A549 (cell line): ENCODE measurements around the gene TRMT1L. TPM values are rescaled to one million over a fixed set of nuclear protein-coding genes. Genes with fewer than 3 reads are reported as not detected.

Source experiments
- ATAC-seq, 2 experiments: fragments of 200-7000 bp in 1 of 2; fragments of >200 bp in 1 of 2; cut with Nextera tagmentation in 1 of 2; cut with Tn5 transposase in 1 of 2; 3 replicates each; pipeline versions ENCODE4 v1.8.0 to v1.9.1; 2018 to 2020; ENCODE audit warnings: mild to moderate bottlenecking in 1 of 2, moderate library complexity in 1 of 2
- CTCF ChIA-PET: fragments of 300-600 bp; sonication (Branson Sonifier 250); formaldehyde crosslinking; extraction: SDS; loops from one replicate; lab custom pipeline; 2021; ENCODE audit warnings: antibody characterized with exemption, inconsistent platforms; lab: Yijun Ruan, JAX
- POLR2A ChIA-PET: fragments of 350-600 bp; formaldehyde crosslinking; extraction: SDS; loops from one replicate; lab custom pipeline; 2021; ENCODE audit warnings: antibody characterized with exemption, inconsistent platforms; lab: Yijun Ruan, JAX
- DNase-seq, 2 experiments: peaks; one replicate each; pipeline versions ENCODE4 v3.0.0 to v3.0.0-alpha.2; 2011 to 2016; ENCODE audit warnings: low read depth in 1 of 2, low spot score in 1 of 2
- FAIRE-seq: peaks from 2 replicates; lab custom pipeline; 2011; peaks lifted over from hg19 to GRCh38; lab: Jason Lieb, UNC
- H3K27ac ChIP-seq, 2 experiments: fragments of >200 bp; sonication (Bioruptor Twin); formaldehyde crosslinking; 3 replicates each; pipeline ENCODE4 v1.5.1; 2016 to 2017
- H3K4me1 ChIP-seq: fragments of >200 bp; sonication (Bioruptor Twin); formaldehyde crosslinking; 3 replicates; pipeline ENCODE4 v1.6.1; 2016
- H3K4me2 ChIP-seq: fragments of >200 bp; sonication (Bioruptor Twin); formaldehyde crosslinking; 3 replicates; pipeline ENCODE4 v1.6.1; 2016
- H3K4me3 ChIP-seq: fragments of >200 bp; sonication (Bioruptor Twin); formaldehyde crosslinking; 3 replicates; pipeline ENCODE4 v1.5.1; 2016
- H3K9me3 ChIP-seq: fragments of >200 bp; sonication (Bioruptor Twin); formaldehyde crosslinking; 3 replicates; pipeline ENCODE4 v1.6.1; 2016
- BCL3 ChIP-seq: fragments of >200 bp; sonication (Bioruptor Twin); formaldehyde crosslinking; IDR thresholded peaks from 3 replicates; pipeline ENCODE4 v1.6.1; 2016
- BHLHE40 ChIP-seq: IDR thresholded peaks from 2 replicates; pipeline ENCODE4 v1.6.1; 2012; ENCODE audit warnings: low read depth, low read length, inconsistent platforms
- CBX2 ChIP-seq: fragments of 200-600 bp; sonication (generic); IDR thresholded peaks from 2 replicates; pipeline ENCODE4 v1.6.1; 2016; ENCODE audit warnings: low read depth, mild to moderate bottlenecking, borderline replicate concordance
- CHD4 ChIP-seq: fragments of 200-600 bp; sonication (generic); IDR thresholded peaks from 2 replicates; pipeline ENCODE4 v1.6.1; 2016; ENCODE audit warnings: antibody characterized with exemption, mild to moderate bottlenecking, borderline replicate concordance
- EHF ChIP-seq: fragments of 250-450 bp; sonication (Bioruptor Pico); IDR thresholded peaks from 2 replicates; pipeline ENCODE4 v1.5.0; 2020; ENCODE audit warnings: mild to moderate bottlenecking
- ESRRA ChIP-seq: fragments of 150-350 bp; IDR thresholded peaks from 2 replicates; pipeline ENCODE4 v1.6.1; 2014; ENCODE audit warnings: mild to moderate bottlenecking, low read length, borderline replicate concordance
- FOSB ChIP-seq: fragments of 250-450 bp; sonication (Bioruptor Pico); IDR thresholded peaks from 2 replicates; pipeline ENCODE4 v1.5.0; 2020; ENCODE audit warnings: mild to moderate bottlenecking, moderate library complexity
- FOSL2 ChIP-seq, 2 experiments: fragments of 450-650 bp in 1 of 2; fragments of >200 bp in 1 of 2; sonication (Bioruptor Twin) in 1 of 2; formaldehyde crosslinking; IDR thresholded peaks; 2 replicates each; pipeline versions ENCODE4 v1.5.0 to v1.6.1; 2016 to 2020; ENCODE audit warnings: mild to moderate bottlenecking in 1 of 2, moderate library complexity in 1 of 2
- FOXS1 ChIP-seq: fragments of 250-450 bp; sonication (Bioruptor Pico); IDR thresholded peaks from 2 replicates; pipeline ENCODE4 v1.5.0; 2020; ENCODE audit warnings: mild to moderate bottlenecking, moderate library complexity
- GATA3 ChIP-seq: IDR thresholded peaks from 2 replicates; pipeline ENCODE4 v1.6.1; 2012; ENCODE audit warnings: borderline replicate concordance
- HDAC2 ChIP-seq: fragments of 200-600 bp; sonication (generic); IDR thresholded peaks from 2 replicates; pipeline ENCODE4 v1.6.1; 2016
- HOXA7 ChIP-seq: fragments of 250-450 bp; sonication (Bioruptor Pico); IDR thresholded peaks from 2 replicates; pipeline ENCODE4 v1.5.0; 2020; ENCODE audit warnings: mild to moderate bottlenecking, moderate library complexity
- KDM1A ChIP-seq: fragments of 200-600 bp; sonication (generic); IDR thresholded peaks from 2 replicates; pipeline ENCODE4 v1.6.1; 2016; ENCODE audit warnings: low read depth, mild to moderate bottlenecking
- KDM5A ChIP-seq: fragments of 200-600 bp; sonication (generic); IDR thresholded peaks from 2 replicates; pipeline ENCODE4 v1.6.1; 2016; ENCODE audit warnings: antibody characterized with exemption, mild to moderate bottlenecking
- MAFK ChIP-seq: fragments of 450-650 bp; IDR thresholded peaks from 2 replicates; pipeline ENCODE4 v1.6.1; 2014; ENCODE audit not compliant: partially characterized antibody
- MAZ ChIP-seq: fragments of 150-350 bp; IDR thresholded peaks from 2 replicates; pipeline ENCODE4 v1.6.1; 2014; ENCODE audit warnings: antibody characterized with exemption, low read depth, low read length, borderline replicate concordance
- MYC ChIP-seq: IDR thresholded peaks from 2 replicates; pipeline ENCODE4 v1.6.1; 2012; ENCODE audit warnings: mild to moderate bottlenecking, inconsistent platforms, low read length, improper control_type of control experiment, borderline replicate concordance
- NFE2L2 ChIP-seq: fragments of 150-350 bp; conservative IDR thresholded peaks from 2 replicates; pipeline ENCODE4 v1.6.1; 2014; ENCODE audit warnings: low read length
- POLR2A ChIP-seq: IDR thresholded peaks from 2 replicates; pipeline ENCODE4 v1.6.1; 2012; ENCODE audit warnings: mild to moderate bottlenecking, low read length
- POLR2AphosphoS2 ChIP-seq: conservative IDR thresholded peaks from 2 replicates; pipeline ENCODE4 v1.6.1; 2012; ENCODE audit warnings: low read length, improper control_type of control experiment, inconsistent platforms
- RAD21 ChIP-seq, 2 experiments: fragments of >200 bp in 1 of 2; sonication (Bioruptor Twin) in 1 of 2; formaldehyde crosslinking in 1 of 2; IDR thresholded peaks in 1 of 2; conservative IDR thresholded peaks in 1 of 2; 2 replicates in 1 of 2; 3 replicates in 1 of 2; pipeline ENCODE4 v1.6.1; 2012 to 2018; ENCODE audit warnings: inconsistent platforms in 1 of 2
- RCOR1 ChIP-seq: fragments of 150-350 bp; IDR thresholded peaks from 2 replicates; pipeline ENCODE4 v1.6.1; 2014; ENCODE audit warnings: antibody characterized with exemption, low read length, low read depth
- RNF2 ChIP-seq: fragments of 200-600 bp; sonication (generic); IDR thresholded peaks from 2 replicates; pipeline ENCODE4 v1.6.1; 2016; ENCODE audit warnings: low read depth, mild to moderate bottlenecking, antibody characterized with exemption, moderate library complexity, borderline replicate concordance
- TFCP2L1 ChIP-seq: fragments of 250-450 bp; sonication (Bioruptor Pico); IDR thresholded peaks from 2 replicates; pipeline ENCODE4 v1.5.0; 2021; ENCODE audit warnings: mild to moderate bottlenecking
- ZC3H11A ChIP-seq: fragments of 450-650 bp; IDR thresholded peaks from 2 replicates; pipeline ENCODE4 v1.6.1; 2014; ENCODE audit warnings: antibody characterized with exemption, mild to moderate bottlenecking
- ZFP36 ChIP-seq: fragments of 450-650 bp; IDR thresholded peaks from 2 replicates; pipeline ENCODE4 v1.6.1; 2014; ENCODE audit warnings: borderline replicate concordance; ENCODE audit not compliant: partially characterized antibody
- ZNF302 ChIP-seq: fragments of 250-450 bp; sonication (Bioruptor Pico); IDR thresholded peaks from 2 replicates; pipeline ENCODE4 v1.9.0; 2021; ENCODE audit warnings: inconsistent platforms, mild to moderate bottlenecking, moderate library complexity
- ZSCAN20 ChIP-seq: fragments of 250-450 bp; sonication (Bioruptor Pico); IDR thresholded peaks from 2 replicates; pipeline ENCODE4 v1.8.0; 2022; ENCODE audit warnings: mild to moderate bottlenecking, moderate library complexity
- WGBS: methylation state at CpG from one replicate; pipeline ENCODE4 v1.1.6; 2017; ENCODE audit errors: missing lambda C conversion rate; 5-methylcytosine and 5-hydroxymethylcytosine counted together
- polyA plus RNA-seq, 4 experiments: library from polyadenylated mRNA; depleted of rRNA in 3 of 4; stranded (reverse); fragments of >200 nt; fragmentation: RNase III in 1 of 4; extraction: RNeasy Plus Mini Kit Qiagen cat#74134 plus additional on column Dnase treatment in 1 of 4; gene quantifications; 2 replicates in 3 of 4; 3 replicates in 1 of 4; pipeline ENCODE4 v1.2.3, GENCODE V29; 2011 to 2017
- TF ChIP-seq, protein P1 (sequence below): fragments of 250-450 bp; sonication (Bioruptor Pico); IDR thresholded peaks from 2 replicates; pipeline ENCODE4 v1.5.0; 2020; ENCODE audit warnings: low read depth, mild to moderate bottlenecking, moderate library complexity
- TF ChIP-seq, protein P2 (sequence below): fragments of 150-350 bp; IDR thresholded peaks from 2 replicates; pipeline ENCODE4 v1.6.1; 2014; ENCODE audit warnings: low read depth, mild to moderate bottlenecking, low read length

TRMT1L gene
- polyA plus RNA-seq, 2 of the 4 experiments (the other 2 are of a cell fraction) = 17.3 to 45.1 TPM

GRCh38 chr1:185108321-185108720 lies 48.4 kb downstream of the TRMT1L start (continued):
- TF ChIP-seq MYC (no peak), BHLHE40 (no peak), MAFK (no peak), ZSCAN20 (CRISPR knock-in tag) (no peak)
- TF ChIP-seq, all 56 proteins: peak for 0

DNA sequence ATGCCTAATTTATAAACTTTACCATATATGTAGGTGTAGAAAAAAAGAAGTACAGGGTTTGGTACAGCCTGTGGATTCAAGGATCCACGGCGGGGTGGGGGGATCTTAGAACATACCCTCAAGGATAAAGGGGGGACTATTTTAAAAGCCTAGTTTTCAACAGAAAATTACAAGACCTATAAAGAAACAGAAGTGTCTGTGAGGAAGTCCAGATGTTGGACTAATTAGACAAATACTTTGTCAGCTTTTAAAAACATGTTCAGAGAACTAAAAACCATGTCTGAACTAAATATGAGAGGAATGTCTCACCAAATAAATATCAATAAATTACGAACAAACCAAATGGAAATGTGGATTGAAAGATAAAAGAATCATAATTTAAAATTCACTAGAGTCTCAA lies 51.6 kb downstream of the TRMT1L start:
- no peak for TF ChIP-seq ZFP36
- TF ChIP-seq, protein P1, sequence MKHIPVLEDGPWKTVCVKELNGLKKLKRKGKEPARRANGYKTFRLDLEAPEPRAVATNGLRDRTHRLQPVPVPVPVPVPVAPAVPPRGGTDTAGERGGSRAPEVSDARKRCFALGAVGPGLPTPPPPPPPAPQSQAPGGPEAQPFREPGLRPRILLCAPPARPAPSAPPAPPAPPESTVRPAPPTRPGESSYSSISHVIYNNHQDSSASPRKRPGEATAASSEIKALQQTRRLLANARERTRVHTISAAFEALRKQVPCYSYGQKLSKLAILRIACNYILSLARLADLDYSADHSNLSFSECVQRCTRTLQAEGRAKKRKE = no peak
- no peak for TF ChIP-seq GATA3
- ChIA-PET CTCF (interaction anchor here (0.6 to 1.4 kb wide), 2 partner anchors 25 to 300 kb away, joined by 3 read pairs; no protein-coding TSS in a partner anchor), POLR2A (no interaction called here)
- no peak overlapping the region for H3K27ac ChIP-seq
- ATAC-seq (no peak), DNase-seq (no peak), FAIRE-seq (no peak)
- no peak overlapping the region for H3K4me3 ChIP-seq
- H3K4me1 ChIP-seq = no peaks in the 10 kb centered on the region
- WGBS = 93% methylated on average over 3 of the region's 3 CpGs
- H3K9me3 ChIP-seq = peaks cover 15% of the 10 kb centered on the region; the same call in 1 of the 3 replicates
- H3K4me2 ChIP-seq = no peak overlapping the region

DNA sequence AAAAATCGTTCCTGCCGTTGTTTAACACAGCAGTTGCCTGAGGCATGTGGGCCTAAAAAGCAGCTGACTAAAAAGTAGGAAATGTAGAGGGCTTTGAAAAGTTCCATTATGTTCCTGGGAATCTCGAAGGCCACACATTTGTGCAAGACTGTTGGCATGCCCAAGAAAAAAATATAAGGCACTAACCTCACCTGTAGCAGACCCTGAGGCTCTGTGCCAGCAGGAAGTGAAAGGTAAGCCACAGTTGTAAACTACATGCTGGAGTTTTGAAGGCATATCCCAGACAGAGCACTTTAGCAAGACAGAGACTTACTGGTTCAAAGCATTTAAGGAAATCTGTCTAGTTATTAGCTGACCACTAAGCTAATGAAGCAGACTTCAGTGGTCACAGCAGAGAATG lies 52.7 kb downstream of the TRMT1L start:
- H3K4me1 ChIP-seq = no peaks in the 10 kb centered on the region
- H3K4me2 ChIP-seq = no peak overlapping the region
- 88% methylated on average over 3 of the region's 3 CpGs for WGBS
- DNase-seq (no peak), FAIRE-seq (no peak), ATAC-seq (no peak)
- H3K4me3 ChIP-seq = no peak overlapping the region
- POLR2A ChIA-PET = no interaction called here
- CTCF ChIA-PET = interaction anchor here (1.5 kb wide), 1 partner anchor 54 kb away, joined by 3 read pairs; no protein-coding TSS in a partner anchor
- no peak overlapping the region for H3K27ac ChIP-seq
- TF ChIP-seq FOXS1 (no peak), TFCP2L1 (CRISPR knock-in tag) (no peak), MYC (no peak), BCL3 (no peak), KDM5A (no peak), ZC3H11A (no peak), POLR2A (no peak), HDAC2 (no peak), CHD4 (no peak), ZNF302 (no peak), POLR2AphosphoS2 (no peak), CBX2 (no peak), KDM1A (no peak)
- TF ChIP-seq, protein P2, sequence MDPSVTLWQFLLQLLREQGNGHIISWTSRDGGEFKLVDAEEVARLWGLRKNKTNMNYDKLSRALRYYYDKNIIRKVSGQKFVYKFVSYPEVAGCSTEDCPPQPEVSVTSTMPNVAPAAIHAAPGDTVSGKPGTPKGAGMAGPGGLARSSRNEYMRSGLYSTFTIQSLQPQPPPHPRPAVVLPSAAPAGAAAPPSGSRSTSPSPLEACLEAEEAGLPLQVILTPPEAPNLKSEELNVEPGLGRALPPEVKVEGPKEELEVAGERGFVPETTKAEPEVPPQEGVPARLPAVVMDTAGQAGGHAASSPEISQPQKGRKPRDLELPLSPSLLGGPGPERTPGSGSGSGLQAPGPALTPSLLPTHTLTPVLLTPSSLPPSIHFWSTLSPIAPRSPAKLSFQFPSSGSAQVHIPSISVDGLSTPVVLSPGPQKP = no peak
- H3K9me3 ChIP-seq = peaks cover 11% of the 10 kb centered on the region; the same call in 1 of the 3 replicates

- Histone ChIP-seq H3K4me2 (no peak overlapping the region), H3K27ac (no peak overlapping the region), H3K9me3 (no peaks in the 10 kb centered on the region), H3K4me3 (no peak overlapping the region), H3K4me1 (no peaks in the 10 kb centered on the region)
- TF ChIP-seq MAZ = no peak
- TF ChIP-seq HOXA7 (CRISPR knock-in tag) = no peak
- no peak for TF ChIP-seq FOSB (CRISPR knock-in tag)
- no peak for TF ChIP-seq NFE2L2
- no peak for TF ChIP-seq POLR2AphosphoS2
- no peak for TF ChIP-seq ZNF302
- TF ChIP-seq RAD21 (conservative IDR thresholded peaks at IDR 0.05 in 1 of 2, IDR thresholded peaks at IDR 0.05 in 1 of 2) = no peak
- no peak for TF ChIP-seq ESRRA
- TF ChIP-seq ZSCAN20 (CRISPR knock-in tag) = no peak
- TF ChIP-seq, protein P2 = no peak
- TF ChIP-seq RCOR1 = no peak
- TF ChIP-seq EHF = no peak
- TF ChIP-seq CHD4 = no peak
- no peak for TF ChIP-seq CBX2
- TF ChIP-seq FOSL2 (IDR thresholded peaks at IDR 0.05) = no peak
- no peak for TF ChIP-seq FOSL2 (CRISPR knock-in tag; IDR thresholded peaks at IDR 0.05)
- no peak for TF ChIP-seq RNF2
- 81% methylated on average over 2 of the region's 2 CpGs for WGBS
- ChIA-PET POLR2A (no interaction called here), CTCF (no interaction called here)
- FAIRE-seq (no peak), ATAC-seq (no peak), DNase-seq (no peak)
Measured at GRCh38 chr1:185096531-185096930, 60.2 kb downstream of the TRMT1L start.
